CD4-positive, alpha-beta T cell treated with Interleukin-10 for 1 hour (primary cell): Measurements from ENCODE around the gene RHBDL2.
"Not testable (repeated sequence)": the region's sequence is repeated elsewhere in the genome, so short reads cannot be mapped to it uniquely, and the experiment has no call there.

ENCODE experiments used
- DNase-seq: peaks from one replicate; pipeline ENCODE4 v3.0.0-alpha.2; 2020

The RHBDL2 gene, protein sequence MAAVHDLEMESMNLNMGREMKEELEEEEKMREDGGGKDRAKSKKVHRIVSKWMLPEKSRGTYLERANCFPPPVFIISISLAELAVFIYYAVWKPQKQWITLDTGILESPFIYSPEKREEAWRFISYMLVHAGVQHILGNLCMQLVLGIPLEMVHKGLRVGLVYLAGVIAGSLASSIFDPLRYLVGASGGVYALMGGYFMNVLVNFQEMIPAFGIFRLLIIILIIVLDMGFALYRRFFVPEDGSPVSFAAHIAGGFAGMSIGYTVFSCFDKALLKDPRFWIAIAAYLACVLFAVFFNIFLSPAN

GRCh38 chr1:38941527-38942019, at the start of gene RHBDL2:
Gene RHBDL2, minus strand, starts transcription at chr1:38941830. Its CDS starts 22,618 bp downstream, at chr1:38919212.
- DNase-seq = no peak

DNA sequence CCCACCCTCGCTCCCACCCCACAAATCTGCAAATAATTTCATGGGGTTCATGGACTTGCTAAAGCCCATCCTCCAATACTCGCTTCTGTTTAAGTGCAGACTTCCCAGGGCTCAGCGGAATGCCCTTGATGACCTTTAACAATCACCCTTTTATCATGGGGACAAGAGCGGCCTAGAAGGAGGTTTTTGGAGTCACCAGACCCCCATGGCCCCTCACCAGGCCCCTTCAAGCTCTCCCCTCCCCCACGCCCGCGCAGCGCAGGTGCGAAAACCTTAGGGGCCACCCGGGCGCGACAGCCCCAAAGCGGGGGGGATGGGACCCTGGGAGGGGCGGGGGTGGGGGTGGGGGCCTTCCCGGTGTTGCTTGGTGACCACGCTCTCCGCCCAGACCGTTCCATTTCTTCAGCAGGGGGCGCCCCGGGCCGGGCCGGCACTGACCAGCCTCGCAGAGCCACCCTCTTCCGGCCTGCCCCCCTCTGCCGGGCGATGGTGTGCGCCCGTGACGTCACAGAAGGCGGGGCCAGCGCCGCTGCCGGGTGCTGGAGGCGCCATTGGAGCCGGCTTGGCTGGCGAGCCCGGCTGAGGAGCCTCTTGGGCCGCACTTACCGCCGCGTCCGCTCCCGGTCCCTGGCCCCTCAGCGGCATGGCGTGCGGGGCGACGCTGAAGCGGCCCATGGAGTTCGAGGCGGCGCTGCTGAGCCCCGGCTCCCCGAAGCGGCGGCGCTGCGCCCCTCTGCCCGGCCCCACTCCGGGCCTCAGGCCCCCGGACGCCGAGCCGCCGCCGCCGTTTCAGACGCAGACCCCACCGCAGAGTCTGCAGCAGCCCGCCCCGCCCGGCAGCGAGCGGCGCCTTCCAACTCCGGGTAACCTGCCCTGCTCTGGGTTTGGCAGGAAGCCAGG, 49.4 kb upstream of the RHBDL2 start, which contains the start of gene AKIRIN1:
Gene AKIRIN1 (plus strand): TSS at position 539 of the 900 bp plus-strand sequence. CDS start 105 bp downstream, at position 644.
- peak; percentile 98 for DNase-seq

- no peak for DNase-seq
Measured at GRCh38 chr1:38990386-38990737, 48.7 kb upstream of the RHBDL2 start.

DNA sequence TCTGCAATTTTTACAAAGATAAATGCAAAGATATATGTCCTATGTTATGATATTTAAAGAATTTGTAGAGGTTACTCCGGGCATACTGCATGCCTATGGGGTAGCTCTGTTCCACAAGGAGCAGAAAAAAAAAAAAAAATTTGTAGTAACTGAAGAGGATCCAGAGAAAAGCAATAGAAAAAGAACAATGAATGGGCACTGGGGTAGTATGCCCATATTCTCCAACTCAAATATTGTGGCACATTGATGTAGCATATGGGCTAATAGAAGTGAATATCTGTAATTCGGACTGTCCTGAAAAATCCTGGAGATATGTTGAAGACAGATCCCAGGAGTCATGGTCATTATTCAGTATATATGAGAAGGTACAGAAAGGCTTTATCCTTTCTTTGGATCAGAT, 48.3 kb upstream of the RHBDL2 start:
- DNase-seq = no peak

DNA sequence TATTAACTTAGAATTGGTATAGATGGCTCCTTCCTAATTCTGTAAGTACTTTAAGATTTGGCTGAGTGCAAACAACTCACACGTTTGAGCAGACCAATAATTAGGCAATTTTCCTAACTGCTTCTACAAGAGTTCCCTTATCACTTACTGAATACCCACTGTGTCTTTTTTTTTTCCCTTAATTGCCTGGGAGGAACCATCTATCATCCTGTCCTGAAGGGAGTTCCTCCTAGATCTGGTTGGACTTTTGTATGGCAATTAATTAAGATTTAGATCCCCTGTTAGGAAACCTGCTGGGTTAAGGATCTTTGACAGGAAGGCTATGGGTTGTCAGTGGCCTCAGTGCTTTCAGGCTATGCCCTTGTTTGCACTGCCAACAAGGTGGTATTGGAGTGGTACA, 37.8 kb upstream of the RHBDL2 start:
- DNase-seq = not testable (repeated sequence)

GRCh38 chr1:38978245-38978542, 36.6 kb upstream of the RHBDL2 start:
- DNase-seq = not testable (repeated sequence)

DNA sequence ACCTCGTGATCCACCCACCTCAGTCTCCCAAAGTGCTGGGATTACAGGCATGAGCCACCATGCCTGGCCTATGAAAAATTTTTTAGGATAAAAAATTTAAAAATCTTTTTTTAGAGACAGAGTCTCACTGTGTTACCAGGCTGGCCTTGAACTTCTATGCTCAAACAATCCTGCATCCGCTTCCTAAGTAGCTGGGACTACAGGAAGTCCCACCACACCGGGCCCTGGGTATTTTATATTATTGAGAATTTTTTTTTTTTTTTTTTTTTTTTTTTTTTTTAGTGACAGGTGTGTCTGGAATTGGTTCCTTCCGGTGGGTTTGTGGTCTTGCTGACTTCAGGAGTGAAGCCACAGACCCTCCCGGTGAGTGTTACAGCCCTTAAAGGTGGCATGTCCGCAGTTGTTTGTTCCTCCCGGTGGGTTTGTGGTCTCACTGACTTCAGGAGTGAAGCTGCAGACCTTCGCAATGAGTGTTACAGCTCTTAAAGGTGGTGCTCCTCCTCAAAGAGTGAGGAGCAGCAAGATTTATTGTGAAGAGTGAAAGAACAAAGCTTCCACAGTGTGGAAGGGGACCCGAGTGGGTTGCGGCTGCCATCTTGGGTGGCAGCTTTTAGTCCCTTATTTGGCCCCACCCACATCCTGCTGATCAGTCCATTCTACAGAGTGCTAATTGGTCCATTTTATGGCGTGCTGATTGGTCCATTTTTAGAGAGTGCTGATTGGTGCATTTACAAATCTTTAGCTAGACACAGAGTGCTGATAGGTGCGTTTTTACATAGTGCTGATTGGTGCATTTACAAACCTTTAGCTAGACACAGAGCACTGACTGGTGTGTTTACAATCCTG, 36.0 kb upstream of the RHBDL2 start:
- DNase-seq = peak; percentile 81

GRCh38 chr1:38973659-38974437, 32.2 kb upstream of the RHBDL2 start:
- DNase-seq = no peak

GRCh38 chr1:38973145-38973544, 31.5 kb upstream of the RHBDL2 start:
- not testable (repeated sequence) for DNase-seq

DNA sequence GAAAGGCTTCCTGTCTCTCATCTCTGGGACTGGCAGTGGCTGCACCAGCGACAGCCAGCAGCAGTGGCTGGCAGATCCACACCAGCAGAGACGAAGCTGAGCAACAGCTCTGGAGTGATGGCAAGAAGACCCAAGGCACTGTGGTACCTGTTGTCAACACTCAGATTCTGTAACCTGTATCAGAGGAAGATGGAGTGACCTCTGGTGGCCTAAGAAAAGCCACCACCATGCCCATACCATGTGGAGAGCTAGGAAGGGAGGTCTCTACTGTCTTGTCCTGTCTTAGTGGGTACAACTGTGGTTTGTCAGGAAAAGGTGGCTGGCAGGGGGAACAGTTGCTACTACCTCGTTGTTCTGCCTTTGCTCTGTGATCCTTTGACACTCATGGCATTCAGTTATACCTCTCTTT, 22.5 kb upstream of the RHBDL2 start:
- DNase-seq = peak; percentile 22

GRCh38 chr1:38962560-38962959, 20.9 kb upstream of the RHBDL2 start:
- DNase-seq = no peak

DNA sequence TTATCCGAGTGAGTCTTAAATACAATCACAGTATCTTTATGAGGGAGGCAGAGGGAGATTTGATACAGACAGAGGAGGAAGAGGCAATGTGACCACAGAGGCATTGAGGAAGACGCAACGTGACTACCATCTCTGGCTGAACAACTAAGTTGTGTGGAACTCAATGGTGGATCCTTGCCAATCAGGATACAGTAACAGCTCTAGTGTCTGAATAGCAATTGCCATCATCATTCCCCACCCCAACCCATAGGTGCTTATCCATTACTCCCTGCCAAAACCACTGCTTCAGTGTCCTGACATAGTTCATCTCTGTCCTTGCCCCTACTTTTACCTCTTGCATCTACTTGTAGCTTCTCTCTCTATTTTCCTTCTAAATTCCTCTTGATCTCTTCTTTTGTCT, 20.5 kb upstream of the RHBDL2 start:
- DNase-seq = no peak

DNA sequence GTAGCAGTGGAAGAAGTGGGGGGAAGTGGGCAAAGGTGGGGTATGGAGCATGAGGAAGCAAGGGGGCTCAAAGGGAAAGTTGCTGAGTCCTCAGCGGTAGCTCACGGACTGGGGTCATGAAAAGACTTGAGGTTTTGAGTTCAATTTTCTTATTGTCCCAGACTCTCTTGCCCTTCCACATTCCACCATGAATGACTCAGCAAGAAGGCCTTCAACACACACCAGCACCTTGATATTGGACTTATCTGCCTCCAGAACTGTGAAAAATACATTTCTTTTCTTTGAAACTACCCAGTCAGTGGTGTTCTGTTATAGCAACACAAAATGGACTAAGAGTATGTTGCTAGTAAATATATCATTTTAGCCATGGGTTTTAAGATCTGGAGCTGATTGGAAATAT, 17.3 kb upstream of the RHBDL2 start:
- DNase-seq = no peak

- DNase-seq = no peak
Measured at GRCh38 chr1:38953433-38953860, 11.8 kb upstream of the RHBDL2 start.

GRCh38 chr1:38950553-38950952, 8.9 kb upstream of the RHBDL2 start:
- DNase-seq = no peak

DNA sequence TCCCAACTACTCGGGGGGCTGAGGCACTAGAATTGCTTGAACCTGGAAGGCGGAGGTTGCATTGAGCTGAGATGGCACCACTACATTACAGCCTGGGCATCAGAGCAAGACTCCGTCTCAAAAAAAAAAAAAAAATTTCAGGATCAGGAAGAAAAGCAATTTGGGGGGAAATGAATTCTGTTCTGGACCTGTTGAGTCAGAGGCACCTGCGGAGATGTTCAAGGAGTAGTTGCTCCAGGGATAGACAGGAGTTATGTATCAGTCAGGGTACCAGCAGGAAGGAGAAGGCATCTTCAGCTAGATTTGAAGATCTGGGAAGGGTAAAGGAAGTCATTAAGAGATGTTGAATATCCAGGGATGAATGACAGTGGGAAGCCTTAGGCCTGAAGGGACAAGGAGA, 2.9 kb upstream of the RHBDL2 start:
- no peak for DNase-seq

GRCh38 chr1:38942664-38943428, 1.2 kb upstream of the RHBDL2 start:
- no peak for DNase-seq

GRCh38 chr1:38941093-38941492, 537 bp downstream of the RHBDL2 start:
- DNase-seq = no peak

DNA sequence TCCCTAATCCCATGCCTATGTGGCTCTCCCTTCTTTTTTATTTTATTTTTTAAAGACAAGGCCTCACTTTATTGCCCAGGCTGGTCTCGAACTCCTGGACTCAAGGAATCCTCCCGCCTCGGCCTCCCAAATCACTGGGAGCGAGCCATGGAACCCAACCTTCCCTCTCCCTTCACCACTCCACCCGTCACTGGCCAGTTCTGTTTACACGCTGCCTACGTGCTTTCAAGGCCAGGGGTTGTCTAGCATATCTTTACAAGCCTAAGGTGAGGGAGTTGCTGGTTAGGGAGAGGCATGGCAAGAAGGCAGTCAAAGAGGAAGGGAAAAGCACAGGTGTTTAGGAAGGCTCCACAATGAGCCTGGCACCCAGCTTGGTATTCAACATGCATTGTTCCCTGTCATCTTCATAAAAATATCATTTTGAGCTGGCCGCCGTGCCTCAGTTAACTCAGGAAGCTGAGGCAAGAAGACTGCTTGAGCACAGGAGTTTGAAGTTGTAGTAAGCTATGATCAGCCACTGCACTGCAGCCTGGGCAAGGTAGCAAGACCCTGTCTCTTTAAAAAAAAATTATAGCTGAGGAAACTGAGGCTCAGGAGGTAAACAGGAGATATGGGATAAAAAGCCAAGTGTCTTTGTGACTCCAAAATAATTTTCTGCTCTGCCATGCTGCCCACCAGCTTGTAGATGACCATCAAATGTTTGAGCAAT, 1.1 kb downstream of the RHBDL2 start:
- no peak for DNase-seq

- no peak for DNase-seq
Measured at GRCh38 chr1:38938722-38939260, 2.8 kb downstream of the RHBDL2 start.
